ENCODE data around the gene TBC1D8.

Gene TBC1D8

GRCh38 chr2:101162561-101163330 lies 11.6 kb upstream of the TBC1D8 start:
- no peak for DNase-seq

GRCh38 chr2:101161658-101162057 lies 10.5 kb upstream of the TBC1D8 start:
- DNase-seq: no peak

- DNase-seq: no peak
Observed at GRCh38 chr2:101160454-101160853, 9.3 kb upstream of the TBC1D8 start.

GRCh38 chr2:101159526-101159925 lies 8.3 kb upstream of the TBC1D8 start:
- no peak for DNase-seq

- no peak for DNase-seq
Observed at GRCh38 chr2:101157272-101157671, 6.1 kb upstream of the TBC1D8 start.

GRCh38 chr2:101153787-101154186 lies 2.6 kb upstream of the TBC1D8 start:
- no peak for DNase-seq

GRCh38 chr2:101153077-101153707 lies 2.0 kb upstream of the TBC1D8 start:
- DNase-seq: no peak

GRCh38 chr2:101152272-101153076 lies 1.3 kb upstream of the TBC1D8 start:
- DNase-seq: peak; percentile 5 to 11

GRCh38 chr2:101151859-101152271 lies 683 bp upstream of the TBC1D8 start:
- peak in 1 of 2 experiments; percentile 7 for DNase-seq

GRCh38 chr2:101150306-101151145 lies 656 bp downstream of the TBC1D8 start:
- DNase-seq: peak; percentile 15 to 25

GRCh38 chr2:101149241-101150192 lies 1.7 kb downstream of the TBC1D8 start:
- DNase-seq: no peak

- no peak for DNase-seq
Observed at GRCh38 chr2:101148777-101149176, 2.4 kb downstream of the TBC1D8 start.

- DNase-seq: no peak
Observed at GRCh38 chr2:101147971-101148370, 3.2 kb downstream of the TBC1D8 start.

GRCh38 chr2:101147062-101147461 lies 4.1 kb downstream of the TBC1D8 start:
- no peak for DNase-seq

GRCh38 chr2:101146535-101146934 lies 4.6 kb downstream of the TBC1D8 start:
- DNase-seq: no peak

GRCh38 chr2:101145406-101145805 lies 5.8 kb downstream of the TBC1D8 start:
- no peak for DNase-seq

GRCh38 chr2:101142163-101142562 lies 9.0 kb downstream of the TBC1D8 start:
- no peak for DNase-seq

- no peak for DNase-seq
Observed at GRCh38 chr2:101140978-101141655, 10.1 kb downstream of the TBC1D8 start.

- no peak for DNase-seq
Observed at GRCh38 chr2:101140237-101140636, 10.9 kb downstream of the TBC1D8 start.

- DNase-seq: no peak
Observed at GRCh38 chr2:101139495-101139894, 11.7 kb downstream of the TBC1D8 start.
